NCI-H1694 treated with DMSO at 0.1 percent for 48 hours (cell line): ENCODE data around the gene PDSS2.
A peak's percentile ranks its signal among the peaks of the same experiment; 100 is the strongest.
"Not testable (repeated sequence)": the region's sequence is repeated elsewhere in the genome, so short reads cannot be mapped to it uniquely, and the experiment has no call there.

ENCODE experiments used
- DNase-seq: peaks from one replicate; lab custom pipeline; 2025; lab: John Stamatoyannopoulos, UW

PDSS2 gene, protein sequence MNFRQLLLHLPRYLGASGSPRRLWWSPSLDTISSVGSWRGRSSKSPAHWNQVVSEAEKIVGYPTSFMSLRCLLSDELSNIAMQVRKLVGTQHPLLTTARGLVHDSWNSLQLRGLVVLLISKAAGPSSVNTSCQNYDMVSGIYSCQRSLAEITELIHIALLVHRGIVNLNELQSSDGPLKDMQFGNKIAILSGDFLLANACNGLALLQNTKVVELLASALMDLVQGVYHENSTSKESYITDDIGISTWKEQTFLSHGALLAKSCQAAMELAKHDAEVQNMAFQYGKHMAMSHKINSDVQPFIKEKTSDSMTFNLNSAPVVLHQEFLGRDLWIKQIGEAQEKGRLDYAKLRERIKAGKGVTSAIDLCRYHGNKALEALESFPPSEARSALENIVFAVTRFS

DNA sequence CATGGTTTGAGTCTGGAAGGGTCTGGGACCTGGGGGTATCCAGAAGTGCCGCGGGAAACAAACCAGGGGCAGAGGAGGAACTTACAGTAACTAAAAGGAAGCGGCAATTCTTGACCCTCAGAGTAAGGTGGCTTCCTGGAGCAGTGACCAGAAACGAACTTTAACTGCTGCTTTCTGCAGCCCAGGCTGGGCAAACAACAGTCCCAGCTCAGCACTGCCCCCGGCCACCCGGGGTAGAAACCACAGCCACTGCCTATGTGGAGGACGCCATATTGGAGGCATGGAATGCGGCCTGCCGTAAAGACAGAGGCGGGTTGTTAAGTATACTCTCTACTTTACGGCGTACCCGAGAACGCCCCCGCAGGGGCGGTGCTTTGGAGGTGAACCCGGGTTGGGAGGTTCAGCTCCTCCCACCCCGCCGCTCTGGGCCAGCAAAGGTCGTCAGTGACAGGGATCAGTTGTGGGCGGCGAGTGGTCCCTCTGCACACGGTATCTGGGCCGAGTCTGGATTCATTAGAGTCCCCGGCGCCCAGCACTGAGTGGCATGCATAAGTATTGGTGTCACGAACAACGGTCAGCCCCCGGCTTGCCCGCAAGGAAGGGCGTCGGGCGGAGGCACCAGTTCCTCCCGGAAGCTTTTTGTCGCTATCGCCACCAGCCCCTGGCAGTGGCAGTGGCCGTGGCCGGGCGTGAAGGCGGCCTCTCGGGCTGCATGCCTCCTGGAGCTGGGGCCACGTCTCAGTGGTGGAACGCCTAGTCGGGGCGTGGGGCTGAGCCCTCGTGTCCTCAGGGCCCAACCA, at the start of gene PDSS2:
PDSS2 (minus strand) TSS at position 282 of the 800 bp plus-strand sequence; CDS start at position 3, 279 bp downstream.
- DNase-seq: peak; percentile 86

DNA sequence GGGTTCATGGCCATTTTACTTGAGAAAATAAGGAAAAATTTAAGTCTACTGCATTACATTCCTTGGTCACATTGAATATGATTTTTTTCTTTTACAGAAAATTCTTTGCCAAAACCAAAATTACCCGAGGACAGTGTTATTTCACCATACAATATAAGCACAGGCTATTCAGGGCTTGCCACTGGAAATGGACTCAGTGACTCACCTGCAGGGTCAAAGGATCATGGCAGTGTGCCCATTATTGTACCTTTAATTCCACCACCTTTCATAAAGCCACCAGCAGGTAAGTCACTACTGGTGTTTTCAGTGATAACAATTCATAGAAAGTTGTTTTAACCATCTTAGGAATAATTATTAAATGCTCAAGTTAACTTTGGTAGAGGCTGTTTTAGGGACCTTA, 46.8 kb upstream of the PDSS2 start:
- DNase-seq: no peak

DNA sequence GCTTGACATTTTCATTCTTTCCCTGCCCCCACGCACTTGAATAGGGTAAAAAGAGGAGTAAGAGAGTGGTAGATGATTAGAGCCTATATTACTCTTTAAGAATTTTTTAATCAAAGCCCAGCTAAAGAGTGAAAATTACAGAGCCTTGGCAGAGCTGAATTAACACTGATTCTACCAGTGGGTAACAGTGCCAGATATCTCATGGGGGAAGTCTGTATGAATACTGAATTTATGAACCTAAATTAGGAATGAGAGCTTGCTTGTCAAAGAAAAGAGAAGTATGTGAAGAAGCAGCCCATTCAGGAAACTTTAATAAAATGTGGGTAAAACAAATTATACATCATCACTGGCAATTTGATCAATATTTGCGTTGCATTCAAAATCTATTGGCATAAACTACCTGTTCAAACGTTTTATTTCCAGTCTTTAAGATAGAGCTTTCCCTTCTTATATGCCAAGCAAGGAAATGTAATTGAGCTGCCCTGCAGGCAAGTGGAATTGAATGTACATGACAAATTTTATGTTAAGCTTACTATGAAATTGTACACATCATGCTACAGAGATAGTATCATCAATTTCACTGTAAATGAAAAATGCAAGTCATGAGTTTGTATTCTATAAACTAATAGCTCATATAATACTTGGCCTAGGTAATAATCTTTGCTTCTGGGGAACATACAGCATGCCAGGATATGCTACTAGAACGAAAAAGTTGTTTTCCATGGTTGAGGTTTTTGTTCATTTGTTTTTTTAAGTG, 45.1 kb upstream of the PDSS2 start:
- DNase-seq: no peak

DNA sequence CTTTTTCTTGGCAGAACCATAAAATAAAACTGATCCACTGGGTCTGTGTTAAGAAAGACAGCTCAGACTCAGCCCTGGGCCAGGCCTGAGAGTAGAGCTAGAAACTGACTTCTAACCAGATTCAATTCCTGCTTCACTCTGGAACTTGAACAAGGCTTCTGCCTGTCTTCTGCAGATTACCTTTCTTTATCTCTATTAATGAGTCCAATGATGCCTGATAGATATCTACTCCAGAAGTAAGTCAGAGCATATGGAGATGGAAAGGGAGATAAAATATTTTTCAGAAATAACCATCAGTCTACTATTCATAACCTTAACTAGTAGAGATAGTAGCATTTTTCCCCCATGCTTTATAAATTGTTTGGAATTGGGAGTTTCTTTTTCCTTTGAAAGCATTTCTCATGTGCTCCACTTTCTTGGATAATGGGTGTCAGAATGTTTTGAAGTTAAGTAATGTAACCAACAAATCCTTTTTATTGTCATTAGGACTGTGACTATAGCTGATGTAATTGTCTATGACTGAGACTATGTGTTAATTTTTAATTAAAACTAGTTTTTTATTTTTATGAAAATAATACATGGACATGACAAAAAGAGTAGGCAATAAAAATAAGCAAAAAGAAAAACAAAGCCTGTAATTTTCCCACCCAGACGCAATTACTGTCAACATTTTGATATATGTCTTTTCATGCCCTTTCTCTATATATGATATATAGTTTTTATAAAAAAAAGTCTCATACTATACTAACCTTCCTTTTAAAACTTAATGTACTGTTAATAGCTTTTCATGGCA, 37.7 kb upstream of the PDSS2 start:
- DNase-seq: no peak

DNA sequence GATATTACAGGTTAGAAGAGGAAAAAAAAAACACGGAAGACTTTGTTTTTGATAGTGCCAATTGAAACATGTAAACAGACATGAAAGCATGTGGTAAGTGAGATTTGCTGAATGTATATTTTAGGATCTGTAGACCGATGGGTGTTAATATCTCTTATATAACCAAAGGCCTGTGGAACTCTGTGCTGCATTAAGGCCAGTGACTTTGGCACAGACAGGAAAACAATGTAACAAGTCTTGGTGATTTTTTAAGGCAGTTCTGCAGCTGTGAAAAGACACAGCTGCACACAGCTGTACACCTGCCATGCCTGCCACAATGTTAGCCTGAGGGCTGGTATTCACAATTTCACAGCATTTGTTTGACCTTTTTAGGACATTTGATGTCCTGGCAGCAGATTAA, 36.6 kb upstream of the PDSS2 start:
- no peak for DNase-seq

DNA sequence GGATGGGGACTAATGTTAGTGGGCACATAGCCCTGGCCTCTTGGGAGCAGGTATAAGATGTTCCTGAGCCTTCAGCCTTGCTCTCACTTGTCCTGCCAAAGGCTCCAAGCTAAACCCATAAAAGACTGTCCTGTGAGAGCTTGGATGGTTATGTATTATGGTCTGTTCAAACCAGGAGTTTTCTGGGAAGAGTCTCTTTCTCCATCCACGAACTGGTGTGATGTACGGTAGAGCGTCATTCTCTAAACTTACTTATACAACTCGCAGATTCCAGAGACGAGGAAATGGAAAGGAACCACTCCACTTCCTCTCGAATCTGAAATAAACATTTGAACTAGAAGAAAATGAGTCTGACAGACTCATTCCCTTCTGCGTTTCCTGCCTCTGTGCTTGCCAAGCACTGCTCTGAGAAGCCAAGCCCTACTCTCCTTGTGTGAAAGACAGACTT, 35.9 kb upstream of the PDSS2 start:
- no peak for DNase-seq

DNA sequence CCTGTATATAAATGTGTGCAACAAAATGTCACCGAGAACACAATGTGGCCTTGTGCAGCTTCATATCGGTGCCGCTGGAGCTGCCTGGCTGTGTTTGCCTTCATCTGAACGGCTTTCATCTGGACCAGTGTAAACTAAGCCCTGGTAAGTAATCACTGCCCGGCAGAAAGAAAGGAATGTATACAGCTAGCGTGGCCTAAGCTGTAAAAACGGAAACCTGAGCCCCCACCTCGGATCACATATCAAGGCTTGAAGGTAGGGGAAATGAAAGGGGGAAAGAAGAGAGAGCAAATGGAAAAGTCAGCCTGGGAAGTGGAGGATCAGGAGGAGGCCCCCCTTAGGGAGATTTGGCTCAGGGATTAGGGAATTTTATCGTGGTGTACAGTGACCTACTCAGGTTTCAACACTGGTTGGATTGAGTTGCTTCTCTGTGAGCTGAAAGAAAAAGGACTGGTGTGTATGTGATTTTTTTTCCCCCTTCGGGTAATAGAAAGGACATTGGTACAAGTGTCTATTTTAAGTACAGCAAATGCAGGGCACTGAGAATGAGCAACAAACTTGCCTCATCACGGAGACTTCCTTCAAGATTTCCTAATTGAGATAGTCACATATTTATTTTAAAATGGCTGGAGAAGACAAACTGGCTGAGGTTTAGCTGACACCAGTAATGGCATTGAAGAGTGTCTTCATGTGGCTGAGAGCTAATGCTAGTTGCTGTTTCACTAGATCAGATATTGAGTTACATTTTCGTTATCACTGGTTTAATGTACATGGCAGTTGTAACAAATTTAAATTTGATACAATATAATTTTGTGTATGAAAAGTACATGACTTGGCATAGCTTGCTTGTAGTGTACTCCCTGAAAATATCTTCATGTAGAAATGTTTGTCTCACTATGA, 34.0 kb upstream of the PDSS2 start:
- DNase-seq: no peak

DNA sequence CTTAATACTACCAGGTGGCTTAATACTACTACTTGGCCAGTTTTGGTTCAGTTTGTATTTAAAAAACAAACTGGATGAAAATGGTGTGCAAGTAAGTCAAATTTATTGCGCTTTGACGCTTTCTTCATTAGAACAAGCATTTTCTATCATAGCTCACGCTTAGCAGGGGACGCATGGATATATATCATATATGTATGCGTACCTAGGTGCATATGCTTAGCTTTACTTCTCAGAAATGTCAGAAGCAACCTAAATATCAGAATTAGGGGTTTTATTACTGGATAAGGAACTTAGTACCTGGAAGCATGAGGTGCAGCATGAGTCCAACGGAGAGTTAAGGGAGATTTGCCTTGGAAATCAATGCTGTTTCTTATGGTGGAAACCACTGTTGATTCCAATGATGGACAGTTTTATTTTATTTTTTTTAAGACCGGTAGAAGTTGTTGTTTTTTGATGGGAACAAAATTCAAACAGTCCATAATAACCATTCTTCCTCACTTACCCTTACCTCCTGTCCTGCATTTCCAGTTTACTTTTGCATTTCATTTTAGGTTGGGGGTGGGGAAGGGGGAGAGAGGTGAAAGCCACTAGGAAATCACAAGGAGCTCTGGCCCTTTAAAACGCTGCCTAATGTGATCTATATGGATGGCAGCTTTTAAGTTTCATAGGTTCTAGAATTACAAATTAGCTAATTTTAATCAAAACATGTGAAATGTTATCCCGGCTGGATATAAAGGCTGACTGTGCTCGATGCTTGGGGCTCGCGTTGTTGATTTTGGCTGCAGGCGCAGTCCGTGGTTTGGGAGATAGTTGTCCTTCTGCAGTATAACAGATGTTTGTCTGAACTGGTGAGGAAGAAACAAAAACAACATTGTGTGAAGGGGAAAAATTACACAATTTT, 32.6 kb upstream of the PDSS2 start:
- no peak for DNase-seq

DNA sequence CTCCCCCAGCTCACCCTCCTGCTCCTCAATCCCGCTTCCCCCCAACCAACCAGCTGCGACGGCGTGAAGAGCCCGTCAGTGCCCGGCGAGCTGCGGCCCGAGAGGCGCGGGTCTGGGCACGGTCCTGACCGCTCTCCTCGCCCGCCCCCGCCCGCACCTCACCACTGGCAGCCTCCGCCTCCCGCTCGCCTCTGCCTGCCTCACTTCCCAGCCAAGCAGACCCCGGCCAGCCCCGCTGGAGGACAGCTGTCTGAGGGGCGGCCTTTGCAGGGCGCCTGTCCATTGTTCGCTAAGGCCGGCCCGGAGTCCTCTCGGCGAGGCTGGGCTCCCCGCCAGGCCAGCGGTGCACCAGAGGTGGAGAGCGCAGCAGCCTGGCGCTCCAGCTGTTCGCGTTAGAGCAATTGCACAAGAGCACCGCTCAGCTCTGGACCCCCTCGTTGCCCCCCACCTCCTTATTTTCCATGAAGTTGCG, 31.8 kb upstream of the PDSS2 start:
- DNase-seq: no peak

DNA sequence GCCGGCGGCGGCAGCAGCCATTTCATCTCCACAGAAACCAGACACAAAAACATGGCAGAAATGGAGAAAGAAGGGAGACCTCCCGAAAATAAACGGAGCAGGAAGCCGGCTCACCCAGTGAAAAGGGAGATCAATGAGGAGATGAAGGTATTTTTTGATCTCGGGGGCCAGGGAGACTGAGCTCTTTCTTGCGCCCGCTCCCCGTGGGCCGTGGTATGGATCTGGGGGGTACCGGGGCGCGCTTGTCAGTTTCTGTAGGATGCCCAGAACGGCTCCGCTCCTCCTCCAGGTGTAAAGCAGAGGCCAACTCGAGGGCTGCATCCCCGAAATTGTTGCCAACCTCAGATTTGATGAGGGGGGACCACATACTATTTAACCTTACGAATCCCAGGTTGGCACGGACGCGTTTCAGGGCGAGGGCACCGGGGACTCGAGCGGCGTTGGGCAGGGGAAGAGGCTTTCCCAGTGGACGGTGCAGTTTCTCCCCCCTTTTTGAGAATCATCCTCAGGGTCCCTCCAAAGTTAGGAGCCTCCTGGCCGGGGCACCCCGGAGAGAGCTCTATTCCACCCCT, 31.3 kb upstream of the PDSS2 start:
- DNase-seq: no peak

DNA sequence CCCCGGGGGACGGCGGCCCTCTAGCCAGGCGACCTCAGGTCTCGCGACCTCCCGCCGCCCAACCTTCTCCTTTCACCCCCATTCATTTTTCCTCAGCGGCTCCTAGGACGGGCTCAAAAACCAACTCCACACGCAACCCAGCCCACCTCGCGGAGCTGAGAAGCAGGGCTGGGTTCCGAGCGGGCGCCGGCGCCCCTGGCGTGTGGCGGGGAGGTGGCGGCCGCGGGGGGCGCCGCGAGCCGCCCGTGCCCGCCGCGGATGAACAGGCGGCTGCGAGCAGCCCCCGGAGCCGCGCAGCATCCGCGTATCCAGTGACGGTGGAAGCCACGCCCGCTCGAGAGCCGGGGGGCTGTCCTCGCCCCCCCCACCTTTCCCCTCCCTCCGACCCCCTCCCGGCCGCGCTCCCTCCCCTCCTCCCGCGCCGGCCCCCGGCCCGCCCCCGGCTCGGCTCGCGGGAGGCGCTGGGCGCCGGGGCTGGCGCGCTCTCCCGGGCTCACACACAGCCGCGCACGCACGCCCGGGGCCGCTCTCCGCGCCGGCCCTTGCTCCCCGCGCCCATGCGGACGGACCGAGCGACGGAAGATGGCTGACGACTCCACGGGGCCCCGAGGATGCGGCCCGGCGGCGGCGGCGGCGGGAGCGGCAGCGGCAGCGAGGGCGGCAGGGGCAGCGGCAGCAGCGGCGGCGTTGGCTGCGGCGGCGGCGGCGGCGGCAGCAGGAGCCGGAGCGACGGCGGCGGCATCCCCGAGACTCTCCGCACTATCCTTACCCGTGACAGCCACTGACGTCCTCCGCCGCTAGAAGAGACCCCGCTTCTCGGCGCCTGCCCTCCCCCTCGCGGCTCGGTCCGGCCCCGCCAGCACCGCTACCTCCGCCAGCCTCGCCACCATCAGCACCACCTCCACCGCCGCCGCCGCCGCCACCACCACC, 30.5 kb upstream of the PDSS2 start, which contains the start of gene SOBP:
SOBP (plus strand) TSS at position 482 of the 930 bp plus-strand sequence. CDS start 500 bp downstream, outside the sequence.
- DNase-seq: peak; percentile 46

DNA sequence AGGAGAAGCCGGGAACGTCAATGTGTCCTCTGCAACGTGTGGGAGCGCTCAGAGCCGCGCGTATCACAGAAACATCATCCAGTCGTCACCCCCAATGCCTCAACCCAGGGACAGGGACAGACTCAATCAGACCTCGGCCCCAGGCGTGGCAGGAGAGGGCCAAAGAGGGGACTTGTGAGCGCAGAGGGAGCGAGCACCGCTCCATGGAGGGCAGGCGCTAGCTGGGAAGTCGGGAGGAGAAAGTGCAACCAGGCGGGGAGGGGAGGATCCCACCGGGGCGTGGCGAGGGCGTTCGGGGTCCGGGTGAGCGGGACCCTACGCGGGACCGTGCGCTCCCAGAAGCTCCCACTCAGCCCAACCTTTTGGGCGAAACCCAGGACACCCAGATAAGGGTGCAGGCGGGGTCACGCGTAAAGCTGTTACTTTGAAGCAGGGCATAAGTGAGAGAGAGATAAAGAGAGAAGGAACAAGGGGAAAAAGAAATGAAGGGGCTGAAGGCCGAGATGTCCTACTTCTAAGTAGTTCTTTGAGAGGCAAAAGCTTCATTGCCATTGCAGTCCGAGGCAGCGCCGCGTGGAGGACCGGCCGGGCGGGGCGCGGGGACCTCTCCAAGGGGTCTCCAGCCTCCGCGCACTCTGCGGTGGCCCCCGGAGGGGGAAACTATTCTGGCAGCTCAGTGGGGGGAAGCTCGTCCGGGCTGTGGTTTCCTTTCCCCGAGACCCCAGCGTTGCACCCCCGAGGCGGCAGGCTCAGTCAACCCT, 29.7 kb upstream of the PDSS2 start:
- DNase-seq: no peak

DNA sequence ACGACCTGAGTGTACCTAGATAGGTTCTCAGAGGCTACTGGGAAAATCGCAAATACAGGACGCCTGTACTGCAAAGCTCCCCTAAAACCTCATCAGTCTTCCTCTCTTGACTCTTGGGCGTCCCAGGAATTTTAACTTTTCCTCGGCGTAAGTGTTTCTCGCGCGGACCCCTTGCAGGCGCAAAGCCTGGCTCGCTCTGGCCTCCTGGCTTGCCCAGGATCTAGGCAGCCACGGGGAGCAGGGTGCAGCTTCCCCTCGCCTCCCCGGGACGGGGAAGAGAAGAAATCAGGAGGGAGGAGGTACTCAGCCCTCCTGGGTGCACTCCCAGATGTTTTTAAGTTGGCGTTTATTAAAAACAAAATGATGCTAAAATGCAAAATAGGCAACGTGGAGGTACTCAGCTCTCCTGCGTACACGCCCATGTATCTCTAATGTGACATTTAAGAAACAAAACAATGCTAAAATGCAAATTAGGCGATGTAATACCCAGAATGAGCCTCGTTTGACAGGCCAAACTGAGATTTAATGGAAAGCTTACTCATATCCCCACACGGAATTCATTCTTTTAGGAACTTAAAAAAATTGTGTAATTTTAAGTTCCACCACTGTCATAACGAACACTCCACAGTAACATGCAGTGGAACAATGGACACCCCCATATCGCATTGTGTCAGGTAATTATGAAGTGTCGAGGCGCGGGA, 29.0 kb upstream of the PDSS2 start:
- DNase-seq: no peak

DNA sequence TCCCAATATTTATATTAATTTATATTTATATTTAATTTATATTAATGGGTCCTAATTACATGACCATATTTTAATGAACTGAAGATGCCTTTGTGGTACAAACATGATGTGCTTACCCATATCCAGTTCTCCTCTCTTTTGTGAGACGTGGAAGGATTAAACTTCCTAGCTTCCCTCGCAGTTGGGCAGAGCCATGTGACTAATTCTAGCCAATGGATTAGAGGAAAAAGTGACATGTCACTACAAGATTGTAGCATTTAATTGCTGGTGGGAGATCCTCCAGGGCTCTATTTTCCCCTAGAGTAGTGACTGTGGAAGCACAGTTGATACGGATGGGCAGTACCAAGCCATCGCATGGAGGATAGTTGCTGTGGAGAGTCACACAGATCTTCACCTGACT, 25.8 kb upstream of the PDSS2 start:
- DNase-seq: no peak

DNA sequence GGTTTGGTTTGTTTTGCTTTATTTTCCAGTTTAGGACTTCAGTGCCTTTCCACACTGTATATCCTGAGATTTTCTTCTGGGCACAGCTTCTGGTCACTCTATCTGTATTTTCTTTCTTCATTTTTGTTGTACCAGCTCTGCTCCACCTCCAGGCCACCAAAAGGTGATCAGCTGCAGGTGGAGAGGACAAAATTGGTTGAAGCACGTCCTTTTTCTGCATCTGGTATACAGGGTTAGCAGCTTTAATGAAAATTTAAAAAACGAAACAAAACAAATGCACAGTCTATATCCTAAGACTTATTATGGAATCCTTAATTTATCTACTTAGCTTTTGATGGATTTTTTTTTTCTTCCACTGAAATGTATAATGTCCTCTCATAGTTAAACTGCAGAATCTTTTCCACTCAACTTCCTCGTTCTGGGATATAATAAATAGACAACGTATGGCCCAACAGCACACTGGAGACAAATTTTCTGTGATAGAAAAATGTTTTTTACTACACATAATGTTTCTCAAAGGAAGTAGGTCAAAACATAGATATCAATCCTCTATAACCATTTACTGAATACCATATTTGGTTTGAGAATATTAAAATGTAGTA, 19.8 kb upstream of the PDSS2 start:
- no peak for DNase-seq

DNA sequence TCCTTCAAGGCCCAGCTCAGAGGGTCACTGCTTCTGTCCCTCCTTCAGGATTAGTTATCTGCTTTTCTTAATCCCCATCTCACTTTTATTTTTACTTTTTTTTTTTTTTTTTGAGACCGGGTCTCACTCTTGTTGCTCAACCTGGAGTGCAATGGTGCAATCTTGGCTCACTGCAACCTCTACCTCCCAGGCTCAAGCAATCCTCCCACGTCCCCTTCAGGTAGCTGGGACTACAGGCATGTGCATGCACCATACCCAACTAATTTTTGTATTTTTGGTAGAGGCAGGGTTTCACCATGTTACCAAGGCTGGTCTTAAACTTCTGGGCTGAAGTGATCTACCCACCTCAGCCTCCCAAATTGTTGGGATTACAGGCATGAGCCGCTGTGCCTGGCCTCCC, 16.5 kb upstream of the PDSS2 start:
- not testable (repeated sequence) for DNase-seq
